HG02642 (cell line): ENCODE results near the gene TEX13B.
A peak's percentile ranks its signal among the peaks of the same experiment; 100 is the strongest.

Source experiments
- ATAC-seq: cut with Tn5 transposase; IDR thresholded peaks from one replicate; pipeline ENCODE4 v1.9.1; 2021; ENCODE audit warnings: mild to moderate bottlenecking; ENCODE audit not compliant: unreplicated experiment, poor library complexity

TEX13B gene, protein sequence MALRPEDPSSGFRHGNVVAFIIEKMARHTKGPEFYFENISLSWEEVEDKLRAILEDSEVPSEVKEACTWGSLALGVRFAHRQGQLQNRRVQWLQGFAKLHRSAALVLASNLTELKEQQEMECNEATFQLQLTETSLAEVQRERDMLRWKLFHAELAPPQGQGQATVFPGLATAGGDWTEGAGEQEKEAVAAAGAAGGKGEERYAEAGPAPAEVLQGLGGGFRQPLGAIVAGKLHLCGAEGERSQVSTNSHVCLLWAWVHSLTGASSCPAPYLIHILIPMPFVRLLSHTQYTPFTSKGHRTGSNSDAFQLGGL

DNA sequence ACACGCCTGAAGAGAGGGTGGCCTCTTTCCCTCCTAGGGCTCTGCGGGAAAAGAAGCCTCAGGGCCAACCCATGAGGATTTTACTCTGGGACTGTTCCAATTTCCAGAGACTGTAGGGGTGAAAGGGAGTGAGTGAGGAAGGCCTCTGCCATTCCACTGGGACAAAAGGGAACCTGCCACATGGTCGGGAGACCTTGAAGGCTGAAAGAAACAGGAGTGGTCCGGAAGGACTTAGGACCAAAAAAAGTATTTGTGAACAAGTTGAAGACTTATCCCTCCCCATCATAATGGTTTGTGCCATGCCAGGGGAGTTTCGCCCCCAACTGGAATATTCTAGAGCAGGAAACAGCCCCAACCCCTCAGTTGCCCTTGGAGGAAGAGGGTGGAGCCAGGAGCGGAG, at the start of gene TEX13B:
Gene TEX13B, minus strand, starts transcription at position 15 of the 400 bp plus-strand sequence. CDS start 243 bp downstream, outside the sequence.
- no peak for ATAC-seq

DNA sequence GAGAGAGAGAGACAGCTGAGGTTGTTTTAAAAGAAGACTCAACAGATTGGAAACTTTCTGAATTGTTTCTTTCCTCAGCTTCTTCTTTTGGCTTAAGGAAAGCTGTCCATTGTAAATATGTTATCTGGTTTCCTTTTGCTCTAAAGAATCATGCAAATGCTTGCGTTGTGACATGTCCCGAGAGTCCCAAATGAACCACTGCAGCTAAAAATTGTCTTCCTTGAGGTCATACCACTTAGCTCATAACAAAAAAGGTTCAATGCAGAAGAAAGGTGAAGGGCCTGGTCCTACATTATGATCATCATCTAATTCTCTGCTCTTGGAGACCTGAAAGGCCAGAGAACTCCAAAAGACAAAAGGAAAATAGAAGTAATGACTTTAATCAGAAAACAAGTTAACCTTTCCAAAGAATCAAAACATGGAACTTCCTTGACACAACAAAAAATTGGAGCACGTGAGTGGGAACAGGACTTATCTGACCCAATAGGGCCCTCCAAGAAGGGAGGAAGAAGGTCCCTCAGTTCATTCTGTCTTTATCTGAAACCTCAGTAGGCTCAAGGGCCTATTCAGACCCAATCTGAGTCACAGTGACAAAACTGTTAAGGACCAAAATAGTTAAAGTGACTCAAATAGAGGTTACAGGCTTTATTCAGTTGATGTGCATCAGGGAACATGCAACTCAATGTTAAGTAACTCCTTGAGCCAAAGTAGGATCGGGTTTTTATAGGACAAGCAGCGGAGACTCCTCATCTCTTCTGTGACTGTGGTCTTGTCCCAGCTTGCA, 48.0 kb upstream of the TEX13B start:
- peak; percentile 75 for ATAC-seq

DNA sequence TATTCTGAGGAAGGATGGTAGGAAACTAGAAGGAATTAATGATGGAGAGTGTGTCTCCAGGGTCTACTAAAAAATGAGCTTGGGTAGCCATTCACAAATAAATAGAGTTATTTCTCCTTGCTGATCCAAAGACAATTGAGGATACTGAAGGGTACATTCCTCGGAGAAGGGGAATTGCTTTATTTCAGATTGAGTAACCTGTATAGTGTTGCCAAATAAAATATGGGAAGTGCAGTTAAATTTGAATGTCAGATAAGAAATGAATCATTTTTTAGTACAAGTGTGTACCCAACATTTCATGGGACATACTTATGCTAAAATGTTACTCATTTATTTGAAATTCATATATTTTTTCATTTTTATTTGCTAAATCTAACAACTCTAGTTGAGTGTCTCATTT, 46.7 kb upstream of the TEX13B start:
- ATAC-seq = no peak

DNA sequence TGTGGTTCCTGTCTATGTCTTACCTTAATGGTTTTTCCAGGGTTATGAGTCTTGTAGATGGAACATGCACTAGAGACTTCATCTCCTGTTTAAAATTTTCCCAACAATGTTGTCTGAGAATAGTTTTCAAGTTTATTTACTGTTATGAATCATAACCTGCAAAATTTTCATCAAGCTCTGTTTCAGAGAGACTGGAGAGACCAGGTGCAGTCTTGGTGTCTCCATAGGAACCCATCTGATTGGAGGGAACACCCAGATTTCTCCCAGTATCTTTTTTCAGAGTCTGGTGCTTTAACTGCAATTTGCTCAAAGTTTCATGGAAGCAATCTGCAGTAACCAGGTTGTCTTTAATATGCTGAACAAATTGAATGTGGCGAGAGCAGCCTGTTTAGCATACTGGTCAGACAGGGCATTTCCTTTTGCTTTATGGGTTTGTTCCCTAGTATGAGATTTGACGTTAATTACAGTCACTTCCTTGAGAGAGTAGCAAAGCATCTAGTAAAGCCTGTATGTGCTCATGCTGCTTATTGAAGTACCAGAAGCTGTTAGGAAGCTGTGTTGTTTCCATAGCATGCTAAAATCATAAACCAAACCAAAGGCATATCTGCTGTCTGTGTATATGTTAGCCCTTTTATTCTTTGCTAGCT, 43.9 kb upstream of the TEX13B start:
- no peak for ATAC-seq

DNA sequence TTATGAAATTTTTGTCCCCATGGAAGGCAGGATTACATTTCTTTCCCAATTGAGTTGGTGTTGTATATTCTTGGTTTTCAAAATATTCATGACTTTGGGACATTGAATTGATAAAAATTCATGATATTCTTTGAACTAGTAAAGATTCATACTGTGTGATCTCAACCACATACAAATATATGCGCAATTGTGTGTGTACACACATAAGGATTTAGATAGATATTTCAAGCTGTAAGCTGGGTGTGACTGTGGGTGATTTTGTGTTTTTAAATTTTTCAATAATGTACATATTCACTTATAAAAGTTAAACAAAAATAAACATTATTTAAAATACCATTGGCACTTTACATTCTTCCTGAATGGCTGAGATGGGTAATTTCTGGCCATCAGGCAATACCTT, 43.2 kb upstream of the TEX13B start:
- ATAC-seq = no peak

DNA sequence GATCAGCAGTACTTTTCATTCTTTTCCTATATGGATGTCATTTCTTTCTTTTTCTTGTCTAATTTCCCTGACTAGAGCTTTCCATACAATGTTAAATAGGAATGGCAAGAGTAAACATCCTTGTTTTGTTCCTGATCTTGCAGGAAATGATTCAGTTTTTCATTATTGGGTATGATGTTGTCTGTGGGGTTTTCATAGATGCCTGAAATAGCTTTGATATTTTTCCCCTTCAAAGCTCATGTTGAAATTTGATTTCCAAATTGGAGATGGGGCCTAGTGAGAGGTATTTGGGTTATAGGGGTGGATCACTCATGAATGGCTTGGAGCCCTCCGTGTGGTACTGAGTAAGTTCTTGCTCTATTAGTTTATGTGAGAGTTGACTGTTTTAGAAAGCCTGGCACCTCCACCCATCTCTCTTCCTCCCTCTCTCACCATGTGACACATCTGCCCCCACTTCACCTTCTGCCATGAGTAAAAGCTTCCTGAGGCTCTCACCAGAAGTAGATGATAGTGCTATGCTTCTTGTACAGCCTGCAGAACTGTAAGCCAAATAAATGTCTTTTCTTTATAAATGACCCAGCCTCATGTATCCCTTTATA, 40.4 kb upstream of the TEX13B start:
- ATAC-seq = no peak

DNA sequence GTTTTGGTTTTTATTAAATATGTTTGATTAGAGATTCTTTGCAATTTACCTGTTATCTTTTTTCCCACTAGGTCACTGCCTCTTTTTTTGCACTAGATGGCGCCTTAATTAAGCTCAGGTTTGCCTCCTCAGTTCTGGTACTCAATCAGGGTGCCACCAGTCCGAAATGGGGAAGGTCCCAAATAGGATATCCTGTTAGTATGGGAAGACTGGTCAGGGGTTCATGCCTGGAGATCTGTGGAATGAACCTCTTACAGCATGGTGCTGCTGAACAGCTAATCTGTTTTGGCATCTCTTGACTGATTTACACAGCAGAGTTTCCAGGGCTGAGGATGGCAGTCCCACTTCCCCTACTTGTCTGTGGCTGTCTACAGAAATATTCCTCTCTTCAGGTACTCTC, 38.5 kb upstream of the TEX13B start:
- ATAC-seq = peak; percentile 52

DNA sequence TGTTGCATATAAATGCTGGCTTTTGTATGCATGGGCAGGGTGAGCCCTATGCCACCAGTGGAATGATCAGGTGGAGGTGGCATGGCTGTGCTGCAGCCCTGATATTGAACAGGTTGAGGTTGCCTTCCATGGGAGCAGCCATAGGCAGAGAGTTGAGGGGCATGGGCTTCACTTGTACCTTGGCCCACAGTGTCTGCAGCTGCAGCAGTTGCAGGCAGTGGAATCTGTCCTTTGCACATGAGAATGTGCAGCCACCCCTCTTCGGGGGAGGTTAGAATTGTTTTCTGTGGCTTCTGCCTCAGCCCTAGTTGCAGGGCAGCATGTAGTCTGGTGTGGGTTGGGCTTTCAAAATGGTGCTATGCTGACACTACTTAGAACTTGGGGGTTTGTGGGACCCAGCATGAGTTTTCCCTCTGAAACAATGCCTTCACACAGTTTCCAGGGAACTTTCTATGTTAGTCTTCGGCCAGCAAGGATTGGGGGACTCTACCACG, 37.3 kb upstream of the TEX13B start:
- no peak for ATAC-seq

DNA sequence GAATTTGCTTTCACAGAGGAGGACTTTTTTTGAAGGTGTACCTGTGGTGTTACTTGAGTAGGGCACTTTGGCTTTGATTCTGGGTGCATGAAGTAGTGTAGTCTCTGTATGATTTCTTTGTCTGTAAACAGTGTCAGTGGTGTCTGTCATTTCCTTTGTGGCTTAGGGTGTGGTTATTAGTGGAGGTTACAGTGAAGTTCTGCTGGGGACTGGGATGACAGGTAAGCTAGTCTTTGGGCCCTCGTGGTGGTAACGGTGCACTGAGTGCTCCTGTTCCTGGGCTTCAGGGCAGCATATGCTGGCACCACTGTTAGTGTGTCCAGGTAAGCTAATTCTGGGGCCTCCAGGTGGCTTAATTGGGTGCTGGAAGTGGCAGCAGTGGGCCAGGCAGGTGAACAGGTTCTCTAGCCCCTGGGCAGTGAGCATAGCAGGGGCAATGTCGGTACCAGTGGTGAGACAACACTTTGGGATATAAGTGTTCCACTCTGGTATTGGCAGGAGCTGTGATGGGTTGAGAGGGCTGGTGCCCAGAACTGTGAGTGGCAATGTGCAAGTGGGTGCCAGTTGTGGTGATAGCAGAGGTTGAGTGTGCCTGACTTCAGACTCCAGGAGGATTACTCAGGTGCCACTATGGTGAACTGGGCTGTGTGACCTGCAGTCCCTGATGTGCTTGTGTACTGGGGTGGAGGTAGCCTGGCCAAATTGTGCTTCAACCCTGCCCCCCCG, 36.6 kb upstream of the TEX13B start:
- ATAC-seq = no peak

DNA sequence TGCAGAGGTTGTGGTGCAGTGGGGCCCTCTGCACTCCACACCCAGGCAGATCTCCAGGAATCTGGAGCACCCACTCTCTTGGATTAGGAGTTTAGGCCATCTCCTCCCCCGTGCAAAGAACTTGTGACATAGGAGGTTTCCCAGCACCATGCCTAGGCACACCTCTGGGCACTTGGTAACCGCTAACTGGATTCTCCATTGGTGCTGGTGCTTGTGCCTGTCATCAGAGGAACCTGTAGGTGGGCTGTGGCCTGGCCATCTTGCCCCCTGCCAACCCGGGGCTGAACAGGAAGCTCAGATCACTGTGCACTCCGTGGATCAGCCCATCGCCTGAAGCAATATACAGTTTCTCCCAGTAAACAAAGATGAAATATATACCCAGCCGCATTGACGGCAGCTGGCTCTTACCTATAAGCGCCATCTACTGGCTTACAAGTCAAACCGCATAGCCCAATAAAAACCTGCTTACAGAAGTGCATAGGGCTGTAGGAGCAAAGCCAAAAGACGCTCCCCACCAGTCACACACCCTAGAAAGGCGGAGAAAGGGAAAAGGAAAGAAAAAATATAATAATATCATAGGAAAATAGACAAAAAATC, 19.1 kb upstream of the TEX13B start:
- ATAC-seq = peak; percentile 75

DNA sequence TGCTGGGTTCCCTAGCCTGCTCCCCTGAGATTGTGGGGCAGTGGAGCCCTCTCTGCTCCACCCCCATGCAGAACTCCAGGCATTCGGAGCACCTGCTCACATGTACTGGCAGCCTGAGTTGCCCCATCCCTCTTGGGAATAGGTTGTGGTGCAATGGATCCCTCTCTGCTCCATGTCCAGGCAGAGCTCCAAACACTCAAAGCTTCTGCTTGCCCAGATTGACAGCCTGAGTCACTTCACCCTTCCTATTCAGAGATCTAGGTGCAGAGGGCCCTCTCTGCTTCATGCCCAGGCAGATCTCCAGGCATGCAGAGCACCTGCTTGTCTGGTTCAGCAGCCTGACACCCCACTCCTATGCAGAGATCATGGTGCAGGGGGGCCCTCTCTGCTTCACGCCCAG, 18.6 kb upstream of the TEX13B start:
- no peak for ATAC-seq

DNA sequence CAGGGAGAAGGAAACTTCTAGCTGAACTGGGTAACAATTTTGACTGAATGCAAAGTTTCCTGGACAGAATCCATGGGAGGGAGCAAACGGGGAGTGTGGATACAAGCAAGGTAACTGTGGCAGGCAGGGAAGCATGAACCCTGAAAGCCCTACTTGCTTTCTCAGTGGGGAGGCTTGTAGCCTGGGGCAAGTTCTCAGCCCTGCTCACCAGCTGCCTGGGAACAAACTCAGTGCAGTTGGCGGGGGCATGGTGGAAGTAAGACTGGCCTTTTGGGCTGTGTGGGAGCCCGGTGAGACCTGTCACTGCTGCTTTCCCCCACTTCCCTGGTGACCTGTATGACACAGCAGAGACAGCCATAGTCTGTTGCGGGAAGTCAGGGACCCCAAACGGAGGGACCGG, 14.0 kb upstream of the TEX13B start:
- no peak for ATAC-seq

DNA sequence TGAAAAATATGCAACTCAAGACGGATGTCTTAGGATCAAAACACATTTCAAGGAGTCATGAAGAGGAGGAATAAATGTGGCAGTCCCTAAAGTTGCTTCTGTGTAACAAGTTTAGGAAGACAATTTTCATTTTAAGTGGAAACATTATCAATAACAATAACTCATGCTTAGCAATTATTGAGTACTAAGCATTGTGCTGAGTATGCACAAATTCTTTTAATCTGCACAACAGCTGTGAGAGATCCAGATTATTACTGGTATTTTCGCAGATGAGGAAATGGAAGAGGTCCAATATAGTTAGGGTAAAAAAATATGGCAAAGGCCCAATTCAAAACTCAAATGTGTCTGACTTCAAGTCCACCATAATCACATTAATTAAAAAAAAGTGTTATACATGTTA, 2.9 kb upstream of the TEX13B start:
- ATAC-seq = no peak

DNA sequence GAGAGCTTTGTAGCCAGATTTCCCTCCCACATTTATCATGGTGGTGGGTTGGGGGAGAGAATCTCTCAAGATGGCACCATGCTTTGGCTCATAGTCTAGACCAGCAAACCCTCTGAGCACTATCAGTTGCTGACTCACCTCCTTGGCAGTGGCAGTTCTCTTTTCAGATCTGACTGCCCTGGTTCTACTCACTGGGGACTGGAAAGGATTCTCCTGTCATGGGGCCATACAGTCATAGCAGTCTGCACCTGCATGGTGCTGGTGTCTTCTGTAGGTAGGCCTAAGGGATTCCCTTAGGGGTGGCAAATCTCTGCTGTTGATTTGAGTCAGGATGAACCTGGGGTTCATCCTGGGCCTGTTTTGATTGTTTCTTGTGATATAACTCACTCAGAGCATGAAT, 2.6 kb downstream of the TEX13B start:
- ATAC-seq = no peak

DNA sequence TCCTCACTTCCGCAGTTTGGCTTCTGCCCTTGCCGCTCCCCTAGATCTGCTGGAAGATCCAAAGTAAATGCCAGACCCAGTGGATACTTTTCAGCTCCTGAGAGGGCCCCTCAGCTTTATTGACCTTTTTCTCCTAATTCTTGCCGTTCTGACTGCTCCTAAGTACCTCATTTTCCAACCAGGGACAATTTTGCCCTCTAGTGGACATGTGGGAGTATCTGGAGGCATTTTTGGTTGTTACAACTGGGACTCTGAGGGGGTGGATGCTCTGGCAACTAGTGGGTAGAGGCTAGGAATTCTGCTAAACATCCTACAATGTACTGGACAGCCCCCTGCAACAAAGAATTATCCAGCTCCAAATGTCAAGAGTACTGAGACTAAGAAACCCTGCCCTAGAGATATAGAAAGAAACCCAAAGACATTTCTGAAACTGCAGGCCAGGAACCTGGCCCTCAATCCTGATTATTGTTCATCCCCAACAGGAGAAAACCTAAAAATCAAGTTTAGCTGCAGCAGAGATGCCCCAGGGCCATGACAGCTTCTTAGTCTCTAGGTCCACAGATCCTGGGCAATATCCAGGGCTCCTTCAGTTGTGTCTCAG, 3.4 kb downstream of the TEX13B start:
- no peak for ATAC-seq

DNA sequence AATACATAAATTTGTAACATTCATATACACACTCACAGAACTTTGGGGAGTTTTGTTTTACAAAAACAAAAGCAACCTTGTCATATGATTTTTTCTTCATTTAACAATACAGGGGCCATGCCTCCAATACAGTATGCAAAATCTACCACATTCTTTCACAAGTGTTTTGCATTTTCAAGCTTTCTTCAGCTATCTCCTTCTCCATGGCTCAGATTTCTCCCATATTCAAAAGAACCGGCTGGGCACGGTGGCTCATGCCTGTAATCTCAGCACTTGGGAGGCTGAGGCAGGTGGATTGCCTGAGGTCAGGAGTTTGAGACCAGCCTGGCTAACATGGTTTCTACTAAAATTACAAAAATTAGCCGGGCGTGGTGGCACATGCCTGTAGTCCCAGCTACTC, 4.1 kb downstream of the TEX13B start:
- no peak for ATAC-seq

DNA sequence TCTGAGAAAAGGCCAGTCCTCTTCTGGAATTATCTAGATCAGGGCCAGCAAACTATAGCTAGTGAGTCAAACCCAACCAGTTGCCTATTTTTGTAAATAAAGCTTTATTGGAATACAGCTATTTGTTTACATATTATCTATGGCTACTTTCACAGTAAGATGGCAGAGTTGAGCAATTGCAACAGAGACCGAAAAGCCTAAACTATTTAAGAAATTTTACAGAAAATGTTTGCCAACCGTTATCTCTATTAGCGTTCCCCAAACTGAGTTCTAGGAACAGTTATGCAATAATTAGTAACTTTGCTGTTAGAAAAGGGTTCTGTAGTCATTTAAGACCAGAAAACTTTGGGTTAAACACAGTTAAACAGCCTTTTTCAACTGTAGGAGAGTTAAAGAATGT, 10.5 kb downstream of the TEX13B start:
- ATAC-seq = no peak

DNA sequence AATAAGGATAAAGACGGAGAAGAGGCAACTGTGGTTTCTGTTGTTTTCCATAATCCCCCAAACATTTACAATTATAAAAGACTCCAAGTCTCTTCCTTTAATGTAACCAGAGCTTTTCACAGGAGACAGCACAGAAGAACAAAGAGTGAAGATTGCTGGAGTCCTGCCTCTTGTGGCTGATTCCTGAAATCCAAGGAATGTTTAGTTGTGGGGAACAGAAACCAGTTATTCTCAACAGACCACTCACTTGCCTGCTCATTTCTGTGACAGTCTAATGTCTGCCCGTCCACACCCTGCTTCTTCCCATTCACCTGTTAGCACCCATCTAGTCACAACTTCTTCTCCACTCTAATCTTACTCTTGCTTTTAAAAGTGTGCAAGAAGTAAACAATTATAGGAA, 12.1 kb downstream of the TEX13B start:
- no peak for ATAC-seq

DNA sequence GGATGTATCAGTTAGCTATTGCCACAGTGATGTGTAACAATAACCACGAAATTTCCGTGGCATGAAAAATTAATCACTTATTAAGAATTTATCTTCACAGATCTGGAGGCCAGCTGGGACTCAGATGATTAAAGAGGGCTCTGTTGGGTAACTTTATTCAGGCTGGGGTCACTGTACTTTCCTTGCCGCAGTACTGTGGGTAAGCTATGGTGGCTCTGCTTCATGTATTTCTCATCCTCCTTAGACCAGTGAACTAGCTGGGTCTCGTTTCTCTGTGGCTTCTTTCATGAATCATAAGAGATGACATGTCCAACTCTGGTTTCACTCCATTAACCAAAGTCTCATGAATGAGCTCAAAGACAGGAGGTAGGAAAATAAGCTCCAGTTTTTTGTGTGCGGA, 13.5 kb downstream of the TEX13B start:
- no peak for ATAC-seq
